Nephron progenitor cell (in vitro differentiated cells): ENCODE results near the gene TBCD.

ENCODE experiments used
- DNase-seq: peaks from one replicate; pipeline ENCODE4 v3.0.0; 2021
- H3K27ac Mint-ChIP-seq: 2 replicates; pipeline ENCODE4 v1.8.0; 2021; ENCODE audit warnings: mild to moderate bottlenecking, moderate library complexity, mixed read lengths
- H3K27me3 Mint-ChIP-seq: 2 replicates; pipeline ENCODE4 v1.8.0; 2021; ENCODE audit warnings: mild to moderate bottlenecking, low read depth, mixed read lengths; ENCODE audit not compliant: poor library complexity
- H3K36me3 Mint-ChIP-seq: 2 replicates; pipeline ENCODE4 v1.8.0; 2021; ENCODE audit warnings: low read depth, mixed read lengths
- H3K4me1 Mint-ChIP-seq: 2 replicates; pipeline ENCODE4 v1.8.0; 2021; ENCODE audit warnings: mixed read lengths
- H3K4me3 Mint-ChIP-seq: 2 replicates; pipeline ENCODE4 v1.8.0; 2021; ENCODE audit warnings: mild to moderate bottlenecking, moderate library complexity, mixed read lengths
- H3K9me3 Mint-ChIP-seq: 2 replicates; pipeline ENCODE4 v1.8.0; 2021; ENCODE audit warnings: mild to moderate bottlenecking, moderate library complexity, mixed read lengths
- TF ChIP-seq, protein P1 (sequence below): fragments of 200-600 bp; sonication (generic); IDR thresholded peaks from 2 replicates; pipeline ENCODE4 v1.5.0; 2021; ENCODE audit warnings: antibody characterized with exemption

Gene TBCD

DNA sequence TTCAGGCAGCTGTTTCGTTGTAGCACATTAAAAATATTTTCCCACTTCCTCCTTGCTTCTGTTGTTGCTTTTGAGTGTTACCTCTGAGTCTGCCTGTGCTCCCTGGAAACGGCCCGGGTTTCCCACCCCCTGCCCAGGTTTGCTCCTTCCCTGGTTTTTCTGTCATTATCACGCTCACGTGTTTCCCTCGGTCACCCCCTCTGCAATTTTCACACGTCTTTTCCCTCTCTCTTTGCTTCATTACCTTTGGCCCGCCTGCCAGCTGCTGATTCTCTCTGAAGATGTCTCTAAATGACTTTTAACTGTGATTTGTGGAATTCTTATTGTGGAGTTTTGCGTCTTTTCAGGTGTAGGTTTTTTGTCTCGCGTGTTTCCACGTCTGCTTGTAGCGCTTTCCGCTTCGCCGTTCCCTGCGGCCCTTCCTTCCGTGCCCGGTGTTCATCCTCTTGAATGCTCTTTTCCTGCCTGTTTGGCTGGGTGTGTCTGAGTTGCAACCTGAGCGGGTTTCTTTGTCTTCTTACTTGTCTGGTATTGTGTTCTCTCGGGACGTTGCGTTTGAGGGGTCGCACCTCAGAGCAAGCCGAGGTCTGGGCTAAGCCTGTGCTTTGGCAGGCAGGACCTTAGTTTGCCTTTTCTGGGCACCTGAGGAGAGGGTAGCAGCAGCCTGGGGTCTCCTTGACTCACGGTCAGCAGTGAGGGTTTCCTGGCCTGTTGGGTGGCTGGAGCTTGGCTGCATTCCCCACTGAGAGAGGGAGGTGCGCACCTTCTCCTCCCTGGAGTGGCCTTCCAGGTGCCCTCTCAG is 184.3 kb downstream of the TBCD start:
- peak overlapping the region; percentile 87 for H3K27ac Mint-ChIP-seq
- no peak overlapping the region for H3K4me3 Mint-ChIP-seq
- TF ChIP-seq, protein P1, sequence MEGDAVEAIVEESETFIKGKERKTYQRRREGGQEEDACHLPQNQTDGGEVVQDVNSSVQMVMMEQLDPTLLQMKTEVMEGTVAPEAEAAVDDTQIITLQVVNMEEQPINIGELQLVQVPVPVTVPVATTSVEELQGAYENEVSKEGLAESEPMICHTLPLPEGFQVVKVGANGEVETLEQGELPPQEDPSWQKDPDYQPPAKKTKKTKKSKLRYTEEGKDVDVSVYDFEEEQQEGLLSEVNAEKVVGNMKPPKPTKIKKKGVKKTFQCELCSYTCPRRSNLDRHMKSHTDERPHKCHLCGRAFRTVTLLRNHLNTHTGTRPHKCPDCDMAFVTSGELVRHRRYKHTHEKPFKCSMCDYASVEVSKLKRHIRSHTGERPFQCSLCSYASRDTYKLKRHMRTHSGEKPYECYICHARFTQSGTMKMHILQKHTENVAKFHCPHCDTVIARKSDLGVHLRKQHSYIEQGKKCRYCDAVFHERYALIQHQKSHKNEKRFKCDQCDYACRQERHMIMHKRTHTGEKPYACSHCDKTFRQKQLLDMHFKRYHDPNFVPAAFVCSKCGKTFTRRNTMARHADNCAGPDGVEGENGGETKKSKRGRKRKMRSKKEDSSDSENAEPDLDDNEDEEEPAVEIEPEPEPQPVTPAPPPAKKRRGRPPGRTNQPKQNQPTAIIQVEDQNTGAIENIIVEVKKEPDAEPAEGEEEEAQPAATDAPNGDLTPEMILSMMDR: no peak
- no peaks in the 10 kb centered on the region for H3K9me3 Mint-ChIP-seq
- no peak for DNase-seq
- H3K27me3 Mint-ChIP-seq: peaks cover 3% of the 10 kb centered on the region
- peaks cover 70% of the 10 kb centered on the region for H3K36me3 Mint-ChIP-seq
- H3K4me1 Mint-ChIP-seq: peaks cover 32% of the 10 kb centered on the region

GRCh38 chr17:82936768-82937171 is 184.9 kb downstream of the TBCD start:
- Mint-ChIP-seq H3K27me3 (no peaks in the 10 kb centered on the region), H3K4me1 (peaks cover 31% of the 10 kb centered on the region), H3K9me3 (no peaks in the 10 kb centered on the region), H3K36me3 (peaks cover 69% of the 10 kb centered on the region), H3K27ac (no peak overlapping the region), H3K4me3 (no peak overlapping the region)
- no peak for DNase-seq
- TF ChIP-seq, protein P1: no peak

DNA sequence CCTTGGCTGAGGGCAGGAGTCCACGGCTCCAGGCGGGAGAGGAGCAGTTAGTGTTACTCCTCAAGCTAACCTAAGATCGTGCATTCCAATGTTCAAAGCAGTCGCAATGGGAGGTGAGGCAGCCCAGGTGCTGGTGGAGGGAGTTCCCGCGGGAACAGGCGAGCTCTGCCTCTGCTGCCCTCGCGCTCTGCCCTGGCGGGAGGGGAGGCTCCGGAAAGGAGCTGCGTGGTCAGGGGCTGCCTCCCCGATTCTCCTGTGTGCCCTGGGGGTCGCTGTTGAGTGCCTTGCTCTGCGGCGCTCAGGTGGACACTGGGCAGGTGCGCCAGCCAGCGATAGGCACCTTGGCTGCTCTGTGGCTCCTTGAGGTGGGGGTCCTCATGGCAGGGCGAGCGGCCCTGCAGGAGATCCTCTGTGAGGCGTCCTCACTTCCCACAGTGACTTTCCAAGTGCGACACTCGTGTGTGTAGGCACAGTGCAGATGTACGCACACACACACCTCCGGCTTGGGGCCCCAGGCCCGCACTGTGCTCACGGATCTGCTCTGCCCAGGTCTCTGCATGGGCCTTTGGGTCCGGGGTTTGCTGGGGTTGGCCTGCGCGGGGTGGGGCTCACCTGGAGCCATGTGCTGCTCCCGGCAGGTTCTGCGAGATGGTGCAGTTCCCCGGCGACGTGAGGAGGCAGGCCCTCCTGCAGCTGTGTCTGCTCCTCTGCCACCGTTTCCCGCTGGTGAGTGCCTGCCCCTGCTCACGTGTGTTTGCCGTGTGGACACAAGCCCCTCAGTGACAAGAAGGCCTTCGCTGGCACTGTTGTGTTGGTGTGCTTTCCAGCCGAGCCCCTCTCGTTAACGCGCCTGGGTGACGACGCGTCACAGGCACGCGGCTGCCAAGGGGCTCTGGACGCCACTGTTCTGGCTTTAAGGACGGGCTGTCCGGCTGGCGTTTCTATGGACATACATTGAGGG is 185.8 kb downstream of the TBCD start:
- TF ChIP-seq, protein P1: no peak
- Mint-ChIP-seq H3K9me3 (peaks cover 4% of the 10 kb centered on the region), H3K4me3 (no peak overlapping the region), H3K27me3 (no peaks in the 10 kb centered on the region), H3K36me3 (peaks cover 69% of the 10 kb centered on the region), H3K4me1 (peaks cover 22% of the 10 kb centered on the region), H3K27ac (peak overlapping the region; percentile 69)
- DNase-seq: no peak

DNA sequence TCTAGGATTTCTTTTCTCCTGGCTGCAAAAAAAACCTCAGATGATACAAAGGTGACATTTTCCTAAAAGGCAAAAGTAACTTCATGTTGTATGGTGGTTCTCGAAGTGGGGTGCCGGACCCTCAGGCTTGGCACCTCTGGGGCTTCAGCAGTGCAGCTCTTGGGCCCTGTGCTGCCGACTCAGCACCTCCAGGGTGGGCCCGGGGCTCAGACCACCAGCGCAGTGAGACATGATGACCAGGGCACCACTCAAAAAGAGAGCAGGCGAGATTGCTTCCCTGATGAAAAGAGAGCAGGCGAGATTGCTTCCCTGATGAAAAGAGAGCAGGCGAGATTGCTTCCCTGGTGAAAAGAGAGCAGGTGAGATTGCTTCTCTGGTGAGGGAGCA is 186.6 kb downstream of the TBCD start:
- TF ChIP-seq, protein P1: no peak
- Mint-ChIP-seq H3K4me3 (no peak overlapping the region), H3K36me3 (peaks cover 69% of the 10 kb centered on the region), H3K27ac (peak overlapping the region; percentile 69), H3K27me3 (no peaks in the 10 kb centered on the region), H3K4me1 (peaks cover 22% of the 10 kb centered on the region), H3K9me3 (peaks cover 12% of the 10 kb centered on the region)
- DNase-seq: no peak

DNA sequence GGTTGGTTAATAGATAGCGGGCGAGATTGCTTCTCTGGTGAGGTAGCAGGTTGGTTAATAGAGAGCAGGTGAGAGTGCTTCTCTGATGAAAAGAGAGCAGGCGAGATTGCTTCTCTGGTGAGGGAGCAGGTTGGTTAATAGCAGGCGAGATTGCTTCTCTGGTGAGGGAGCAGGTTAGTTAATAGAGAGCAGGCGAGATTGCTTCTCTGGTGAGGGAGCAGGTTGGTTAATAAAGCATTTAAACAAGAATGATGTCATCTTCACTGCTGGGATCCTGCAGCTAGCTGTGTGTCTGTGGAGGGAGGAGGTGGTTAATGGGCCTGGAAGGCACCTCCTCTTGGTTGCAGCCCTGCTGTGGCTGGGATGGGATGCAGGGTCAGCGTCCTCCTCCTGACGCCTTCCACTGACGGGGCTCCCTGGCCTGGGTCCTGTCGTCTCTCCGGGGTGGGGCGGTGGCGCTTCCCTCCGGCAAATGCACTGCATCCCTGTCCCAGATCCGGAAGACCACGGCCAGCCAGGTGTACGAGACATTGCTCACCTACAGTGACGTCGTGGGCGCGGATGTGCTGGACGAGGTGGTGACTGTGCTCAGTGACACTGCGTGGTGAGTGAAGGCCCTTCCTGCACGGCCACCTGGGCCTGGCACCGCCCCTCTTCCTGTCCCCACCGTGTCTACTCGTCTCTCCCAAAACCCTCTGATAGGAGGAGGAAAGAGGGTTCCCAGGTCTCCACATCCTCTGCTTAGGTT is 187.2 kb downstream of the TBCD start:
- peak overlapping the region; percentile 29 for H3K27ac Mint-ChIP-seq
- H3K4me3 Mint-ChIP-seq: no peak overlapping the region
- peaks cover 74% of the 10 kb centered on the region for H3K36me3 Mint-ChIP-seq
- peaks cover 17% of the 10 kb centered on the region for H3K9me3 Mint-ChIP-seq
- peaks cover 22% of the 10 kb centered on the region for H3K4me1 Mint-ChIP-seq
- no peak for DNase-seq
- no peaks in the 10 kb centered on the region for H3K27me3 Mint-ChIP-seq
- TF ChIP-seq, protein P1: no peak
